HepG2 (cell line): ENCODE measurements around the gene CAPN12. TPM values are rescaled to one million over a fixed set of nuclear protein-coding genes. Genes with fewer than 3 reads are reported as not detected.
A peak's percentile ranks its signal among the peaks of the same experiment; 100 is the strongest.

ENCODE experiments used
- AGO1 ChIP-seq: fragments of 200-400 bp; formaldehyde crosslinking; IDR thresholded peaks from 2 replicates; pipeline ENCODE4 v1.6.1; 2017; ENCODE audit warnings: mild to moderate bottlenecking, low read depth, low read length, moderate library complexity; ENCODE audit not compliant: poor library complexity, severe bottlenecking
- ATF7 ChIP-seq, 2 experiments: fragments of 450-650 bp in 1 of 2; sonication (generic) in 1 of 2; formaldehyde crosslinking in 1 of 2; IDR thresholded peaks; 2 replicates each; pipeline versions ENCODE4 v1.4.0 to v1.6.1; 2016 to 2020; ENCODE audit warnings: antibody characterized with exemption in 1 of 2, mild to moderate bottlenecking in 1 of 2, missing genetic modification reagents in 1 of 2
- ATF7-NPFF ChIP-seq: sonication (generic); formaldehyde crosslinking; IDR thresholded peaks from 2 replicates; pipeline ENCODE4 v1.8.1; 2023; ENCODE audit warnings: mild to moderate bottlenecking, low read depth, missing genetic modification reagents, moderate library complexity
- CEBPB ChIP-seq: IDR thresholded peaks from 2 replicates; pipeline ENCODE4 v1.6.1; 2011; ENCODE audit warnings: low read depth, low read length, improper control_type of control experiment, borderline replicate concordance
- ESRRA ChIP-seq: sonication (generic); formaldehyde crosslinking; IDR thresholded peaks from 2 replicates; pipeline ENCODE4 v1.5.1; 2020; ENCODE audit warnings: mild to moderate bottlenecking, low read depth, missing genetic modification reagents
- ETV5 ChIP-seq: IDR thresholded peaks from 2 replicates; pipeline ENCODE4 v1.6.1; 2018; ENCODE audit warnings: missing biosample characterization, missing genetic modification reagents, inconsistent platforms, borderline replicate concordance
- FOXO4 ChIP-seq: sonication (generic); formaldehyde crosslinking; conservative IDR thresholded peaks from 2 replicates; pipeline ENCODE4 v1.8.1; 2023; ENCODE audit warnings: missing genetic modification reagents
- IKZF5 ChIP-seq: IDR thresholded peaks from 2 replicates; pipeline ENCODE4 v1.6.1; 2018; ENCODE audit warnings: missing genetic modification reagents, mild to moderate bottlenecking, missing compliant biosample characterization
- MAX ChIP-seq: IDR thresholded peaks from 2 replicates; pipeline ENCODE4 v1.6.1; 2012; ENCODE audit warnings: inconsistent platforms
- NFE2L2 ChIP-seq: fragments of 150-350 bp; IDR thresholded peaks from 2 replicates; pipeline ENCODE4 v1.6.1; 2014; ENCODE audit warnings: low read length
- NFKBIZ ChIP-seq: IDR thresholded peaks from 2 replicates; pipeline ENCODE4 v1.6.1; 2018; ENCODE audit warnings: missing genetic modification reagents, missing compliant biosample characterization
- POLR2AphosphoS2 ChIP-seq: IDR thresholded peaks from 2 replicates; pipeline ENCODE4 v1.6.1; 2011; ENCODE audit warnings: low read depth, low read length, improper control_type of control experiment
- RCOR2 ChIP-seq: IDR thresholded peaks from 2 replicates; pipeline ENCODE4 v1.6.1; 2016; ENCODE audit warnings: missing biosample characterization, missing genetic modification reagents
- SMAD1 ChIP-seq: sonication (generic); formaldehyde crosslinking; IDR thresholded peaks from 2 replicates; pipeline ENCODE4 v1.4.0; 2020; ENCODE audit warnings: missing genetic modification reagents, low read depth, mild to moderate bottlenecking, borderline replicate concordance
- SNRNP70 ChIP-seq: fragments of 200-400 bp; formaldehyde crosslinking; IDR thresholded peaks from 2 replicates; pipeline ENCODE4 v1.6.1; 2017; ENCODE audit warnings: mild to moderate bottlenecking, low read depth, low read length, moderate library complexity
- SOX5 ChIP-seq: IDR thresholded peaks from 2 replicates; pipeline ENCODE4 v1.6.1; 2016; ENCODE audit warnings: borderline replicate concordance
- SRF ChIP-seq: IDR thresholded peaks from 2 replicates; pipeline ENCODE4 v1.6.1; 2011; ENCODE audit warnings: mild to moderate bottlenecking, low read depth, low read length, moderate library complexity
- SRSF9 ChIP-seq: fragments of 200-400 bp; formaldehyde crosslinking; IDR thresholded peaks from 2 replicates; pipeline ENCODE4 v1.6.1; 2018; ENCODE audit warnings: borderline replicate concordance, mild to moderate bottlenecking, low read depth, low read length; ENCODE audit not compliant: insufficient read depth, poor library complexity, severe bottlenecking
- TBX3 ChIP-seq: fragments of 450-650 bp; IDR thresholded peaks from 2 replicates; pipeline ENCODE4 v1.6.1; 2017; ENCODE audit warnings: antibody characterized with exemption, mild to moderate bottlenecking, inconsistent platforms, borderline replicate concordance
- ZFAT ChIP-seq: sonication (generic); formaldehyde crosslinking; conservative IDR thresholded peaks from 2 replicates; pipeline ENCODE4 v1.8.1; 2023; ENCODE audit warnings: missing genetic modification reagents, inconsistent platforms
- ZHX1 ChIP-seq: sonication (generic); formaldehyde crosslinking; IDR thresholded peaks from 2 replicates; pipeline ENCODE4 v1.8.1; 2022; ENCODE audit warnings: low read depth, mild to moderate bottlenecking, missing genetic modification reagents
- ZNF296 ChIP-seq: sonication (generic); formaldehyde crosslinking; conservative IDR thresholded peaks from 2 replicates; pipeline ENCODE4 v1.5.0; 2020; ENCODE audit warnings: mild to moderate bottlenecking, missing genetic modification reagents
- ZNF329 ChIP-seq: sonication (generic); formaldehyde crosslinking; IDR thresholded peaks from 2 replicates; pipeline ENCODE4 v1.9.0; 2021; ENCODE audit warnings: low read depth, mild to moderate bottlenecking, missing genetic modification reagents
- ZNF430 ChIP-seq: sonication (generic); formaldehyde crosslinking; IDR thresholded peaks from 2 replicates; pipeline ENCODE4 v1.9.0; 2021; ENCODE audit warnings: mild to moderate bottlenecking, missing genetic modification reagents
- ZNF558 ChIP-seq: sonication (generic); formaldehyde crosslinking; IDR thresholded peaks from 2 replicates; pipeline ENCODE4 v1.9.0; 2022; ENCODE audit warnings: mild to moderate bottlenecking, missing genetic modification reagents, borderline replicate concordance
- polyA plus RNA-seq, 8 experiments: library from polyadenylated mRNA; depleted of rRNA in 3 of 8; stranded (reverse) in 7 of 8; unstranded in 1 of 8; fragments of >200 nt; fragmentation: Illumina TruSeq in 4 of 8; extraction: Trizol in 4 of 8; gene quantifications; 2 replicates each; pipeline versions ENCODE4 v1.2.1 to v1.2.3, GENCODE V29; 2011 to 2016; ENCODE audit warnings: low read depth in 4 of 8, missing spikeins in 1 of 8, mixed read lengths in 1 of 8; ENCODE audit not compliant: insufficient read depth in 1 of 8
- total RNA-seq, 5 experiments: library from RNA; depleted of rRNA; stranded (reverse); fragments of >200 nt; fragmentation: Illumina TruSeq; extraction: Trizol; gene quantifications; 2 replicates each; pipeline ENCODE4 v1.2.3, GENCODE V29; 2016; ENCODE audit warnings: low read depth in 1 of 5

CAPN12 gene
- total and polyA plus RNA-seq, 2 of the 13 experiments (the other 11 are each of a cell fraction or from before 2014, with no cell fraction given) = 1.6 to 13.6 TPM

DNA sequence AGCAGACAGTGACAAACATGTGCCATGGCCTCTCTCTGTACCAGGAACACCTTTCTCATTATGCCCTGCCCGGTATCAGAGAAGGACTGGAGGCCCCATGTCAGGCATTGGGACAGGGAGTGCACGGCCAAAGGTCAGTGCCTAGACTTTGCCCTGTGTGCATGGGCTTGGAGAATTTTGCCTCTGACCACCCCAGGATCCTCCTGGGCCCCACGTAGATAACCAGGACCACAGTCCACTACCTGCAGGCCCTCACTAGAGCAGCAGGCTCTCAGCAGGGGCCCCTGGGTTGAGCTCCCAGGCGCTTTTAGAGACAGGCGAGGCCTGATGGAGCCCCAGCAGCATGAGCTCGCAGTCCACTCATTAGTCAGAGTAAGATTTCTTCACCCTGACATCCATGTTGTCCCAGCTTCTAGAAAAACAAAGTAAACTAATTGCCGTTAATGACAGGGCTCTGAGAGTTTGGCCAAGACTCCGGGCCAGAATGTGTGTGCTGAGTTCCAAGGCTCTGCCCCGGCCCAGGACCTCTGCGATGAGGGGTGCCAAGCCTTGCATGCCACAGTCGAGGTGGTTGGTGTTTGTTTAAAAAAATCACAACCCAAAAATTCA, 42.7 kb downstream of the CAPN12 start (continued):
- TF ChIP-seq ZFAT (CRISPR knock-in tag) (no peak), SRF (peak; percentile 8; the same call in 1 of the 2 replicates), POLR2AphosphoS2 (no peak), SRSF9 (no peak), ZNF558 (no peak), SNRNP70 (no peak), ATF7 (IDR thresholded peaks at IDR 0.05) (no peak), ATF7 (CRISPR knock-in tag; IDR thresholded peaks at IDR 0.05) (no peak), ZNF430 (CRISPR knock-in tag) (0 out of 2 replicates have a peak, but pooled peaks have one; percentile 39), ATF7-NPFF (CRISPR knock-in tag) (0 out of 2 replicates have a peak, but pooled peaks have one; percentile 26), ZNF296 (CRISPR knock-in tag) (peak; percentile 84; the same call in 1 of the 2 replicates), ESRRA (CRISPR knock-in tag) (peak; percentile 95), SOX5 (peak; percentile 59; the same call in 1 of the 2 replicates), CEBPB (0 out of 2 replicates have a peak, but pooled peaks have one; percentile 21), SMAD1 (CRISPR knock-in tag) (no peak), RCOR2 (no peak; the same call in 1 of the 2 replicates), MAX (peak; percentile 85), FOXO4 (CRISPR knock-in tag) (no peak), ETV5 (CRISPR knock-in tag) (peak; percentile 70; the same call in 1 of the 2 replicates), NFKBIZ (CRISPR knock-in tag) (0 out of 2 replicates have a peak, but pooled peaks have one; percentile 51), IKZF5 (CRISPR knock-in tag) (peak; percentile 94), ZNF329 (CRISPR knock-in tag) (no peak), NFE2L2 (no peak), TBX3 (no peak), AGO1 (no peak), ZHX1 (CRISPR knock-in tag) (peak; percentile 67; the same call in 1 of the 2 replicates)
